HepG2 (cell line): Measurements from ENCODE around the gene UBE2R2. TPM values are rescaled to one million over a fixed set of nuclear protein-coding genes. Genes with fewer than 3 reads are reported as not detected.

Experiments used
- AFF4 ChIP-seq: sonication (generic); formaldehyde crosslinking; IDR thresholded peaks from 2 replicates; pipeline ENCODE4 v1.4.0; 2020; ENCODE audit warnings: missing genetic modification reagents
- ARID5B ChIP-seq: IDR thresholded peaks from 2 replicates; pipeline ENCODE4 v1.4.0; 2020; ENCODE audit warnings: mild to moderate bottlenecking, missing genetic modification reagents
- FUBP1 ChIP-seq: sonication (generic); formaldehyde crosslinking; IDR thresholded peaks from 2 replicates; pipeline ENCODE4 v1.5.1; 2020; ENCODE audit warnings: missing genetic modification reagents, mild to moderate bottlenecking, borderline replicate concordance
- GMEB2 ChIP-seq: IDR thresholded peaks from 2 replicates; pipeline ENCODE4 v1.6.1; 2016; ENCODE audit warnings: missing biosample characterization, missing genetic modification reagents, low read depth
- NKX3-1 ChIP-seq: sonication (generic); formaldehyde crosslinking; IDR thresholded peaks from 2 replicates; pipeline ENCODE4 v1.5.0; 2020; ENCODE audit warnings: missing genetic modification reagents
- POLR2AphosphoS2 ChIP-seq: IDR thresholded peaks from 2 replicates; pipeline ENCODE4 v1.6.1; 2011; ENCODE audit warnings: low read depth, low read length, improper control_type of control experiment
- PPARG ChIP-seq: conservative IDR thresholded peaks from 2 replicates; pipeline ENCODE4 v1.6.1; 2016; ENCODE audit warnings: missing biosample characterization, missing genetic modification reagents
- SCMH1 ChIP-seq: sonication (generic); formaldehyde crosslinking; IDR thresholded peaks from 2 replicates; pipeline ENCODE4 v1.9.0; 2021; ENCODE audit warnings: missing genetic modification reagents, mild to moderate bottlenecking, borderline replicate concordance
- ZBTB7A ChIP-seq: sonication (generic); formaldehyde crosslinking; IDR thresholded peaks from 2 replicates; pipeline ENCODE4 v1.8.0; 2022; ENCODE audit warnings: mild to moderate bottlenecking, missing genetic modification reagents
- ZKSCAN8 ChIP-seq: IDR thresholded peaks from 2 replicates; pipeline ENCODE4 v1.6.1; 2016; ENCODE audit warnings: borderline replicate concordance, missing genetic modification reagents, missing compliant biosample characterization
- ZNF280B ChIP-seq: sonication (generic); formaldehyde crosslinking; IDR thresholded peaks from 2 replicates; pipeline ENCODE4 v1.5.0; 2020; ENCODE audit warnings: missing genetic modification reagents, mild to moderate bottlenecking, borderline replicate concordance
- ZNF510 ChIP-seq: sonication (generic); formaldehyde crosslinking; IDR thresholded peaks from 2 replicates; pipeline ENCODE4 v1.4.0; 2020; ENCODE audit warnings: low read depth, mild to moderate bottlenecking, missing genetic modification reagents
- ZNF629 ChIP-seq: sonication (generic); formaldehyde crosslinking; conservative IDR thresholded peaks from 2 replicates; pipeline ENCODE4 v1.5.0; 2020; ENCODE audit warnings: missing genetic modification reagents
- ZZZ3 ChIP-seq: sonication (generic); formaldehyde crosslinking; IDR thresholded peaks from 2 replicates; pipeline ENCODE4 v1.4.0; 2020; ENCODE audit warnings: missing genetic modification reagents, mild to moderate bottlenecking, borderline replicate concordance
- polyA plus RNA-seq, 8 experiments: library from polyadenylated mRNA; depleted of rRNA in 3 of 8; stranded (reverse) in 7 of 8; unstranded in 1 of 8; fragments of >200 nt; fragmentation: Illumina TruSeq in 4 of 8; extraction: Trizol in 4 of 8; gene quantifications; 2 replicates each; pipeline versions ENCODE4 v1.2.1 to v1.2.3, GENCODE V29; 2011 to 2016; ENCODE audit warnings: low read depth in 4 of 8, missing spikeins in 1 of 8, mixed read lengths in 1 of 8; ENCODE audit not compliant: insufficient read depth in 1 of 8
- total RNA-seq, 5 experiments: library from RNA; depleted of rRNA; stranded (reverse); fragments of >200 nt; fragmentation: Illumina TruSeq; extraction: Trizol; gene quantifications; 2 replicates each; pipeline ENCODE4 v1.2.3, GENCODE V29; 2016; ENCODE audit warnings: low read depth in 1 of 5

UBE2R2 gene
- total and polyA plus RNA-seq, 2 of the 13 experiments (the other 11 are each of a cell fraction or from before 2014, with no cell fraction given) = 14.8 to 20.9 TPM

- TF ChIP-seq AFF4 (CRISPR knock-in tag) = no peak
- peak; percentile 41; the same call in 1 of the 2 replicates for TF ChIP-seq ARID5B (CRISPR knock-in tag)
- no peak; the same call in 1 of the 2 replicates for TF ChIP-seq FUBP1 (CRISPR knock-in tag)
- TF ChIP-seq ZKSCAN8 (CRISPR knock-in tag) = no peak
- TF ChIP-seq ZNF510 = peak; percentile 40; the same call in 1 of the 2 replicates
- 0 out of 2 replicates have a peak, but pooled peaks have one; percentile 23 for TF ChIP-seq POLR2AphosphoS2
- no peak for TF ChIP-seq ZZZ3 (CRISPR knock-in tag)
- no peak; the same call in 1 of the 2 replicates for TF ChIP-seq ZBTB7A (CRISPR knock-in tag)
- TF ChIP-seq ZNF629 (CRISPR knock-in tag) = 0 out of 2 replicates have a peak, but pooled peaks have one; percentile 38
- TF ChIP-seq GMEB2 (CRISPR knock-in tag) = no peak
- TF ChIP-seq SCMH1 = no peak
- no peak for TF ChIP-seq PPARG
- peak; percentile 25; the same call in 1 of the 2 replicates for TF ChIP-seq NKX3-1 (CRISPR knock-in tag)
- TF ChIP-seq ZNF280B (CRISPR knock-in tag) = 0 out of 2 replicates have a peak, but pooled peaks have one; percentile 30
Observed at GRCh38 chr9:33816327-33817252, at the start of gene UBE2R2 (continued).
